Measurements from ENCODE around the gene MBNL3. TPM values are rescaled to one million over a fixed set of nuclear protein-coding genes. Genes with fewer than 3 reads are reported as not detected.

MBNL3 gene, protein sequence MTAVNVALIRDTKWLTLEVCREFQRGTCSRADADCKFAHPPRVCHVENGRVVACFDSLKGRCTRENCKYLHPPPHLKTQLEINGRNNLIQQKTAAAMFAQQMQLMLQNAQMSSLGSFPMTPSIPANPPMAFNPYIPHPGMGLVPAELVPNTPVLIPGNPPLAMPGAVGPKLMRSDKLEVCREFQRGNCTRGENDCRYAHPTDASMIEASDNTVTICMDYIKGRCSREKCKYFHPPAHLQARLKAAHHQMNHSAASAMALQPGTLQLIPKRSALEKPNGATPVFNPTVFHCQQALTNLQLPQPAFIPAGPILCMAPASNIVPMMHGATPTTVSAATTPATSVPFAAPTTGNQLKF
- polyA plus RNA-seq, result 10 to 100 TPM in 1 of 4 donors, 1 to 10 TPM in 3; 2.7 to 20.3 (median 5.0) TPM
- long read RNA-seq, donor 1, result 0 reads
- long read RNA-seq, donor 2, full-length matches to known transcripts, result 1 of 1 reads
- long read RNA-seq, donor 2, partial matches to known transcripts, result 0 of 1 reads
- long read RNA-seq, donor 2, other reads (novel, unspliced or antisense), result 0 of 1 reads
- long read RNA-seq, donor 3, result 0 reads
- long read RNA-seq, donor 4, result 0 reads
- long read RNA-seq, donor 5, result 0 reads
- long read RNA-seq, donor 6, result 0 reads
- long read RNA-seq, donor 7, partial matches to known transcripts, result 9 of 15 reads
- long read RNA-seq, donor 7, other reads (novel, unspliced or antisense), result 6 of 15 reads
- long read RNA-seq, donor 8, result 0 reads
- long read RNA-seq, donor 9, result 0 reads
- long read RNA-seq, donor 10, result 0 reads

DNA sequence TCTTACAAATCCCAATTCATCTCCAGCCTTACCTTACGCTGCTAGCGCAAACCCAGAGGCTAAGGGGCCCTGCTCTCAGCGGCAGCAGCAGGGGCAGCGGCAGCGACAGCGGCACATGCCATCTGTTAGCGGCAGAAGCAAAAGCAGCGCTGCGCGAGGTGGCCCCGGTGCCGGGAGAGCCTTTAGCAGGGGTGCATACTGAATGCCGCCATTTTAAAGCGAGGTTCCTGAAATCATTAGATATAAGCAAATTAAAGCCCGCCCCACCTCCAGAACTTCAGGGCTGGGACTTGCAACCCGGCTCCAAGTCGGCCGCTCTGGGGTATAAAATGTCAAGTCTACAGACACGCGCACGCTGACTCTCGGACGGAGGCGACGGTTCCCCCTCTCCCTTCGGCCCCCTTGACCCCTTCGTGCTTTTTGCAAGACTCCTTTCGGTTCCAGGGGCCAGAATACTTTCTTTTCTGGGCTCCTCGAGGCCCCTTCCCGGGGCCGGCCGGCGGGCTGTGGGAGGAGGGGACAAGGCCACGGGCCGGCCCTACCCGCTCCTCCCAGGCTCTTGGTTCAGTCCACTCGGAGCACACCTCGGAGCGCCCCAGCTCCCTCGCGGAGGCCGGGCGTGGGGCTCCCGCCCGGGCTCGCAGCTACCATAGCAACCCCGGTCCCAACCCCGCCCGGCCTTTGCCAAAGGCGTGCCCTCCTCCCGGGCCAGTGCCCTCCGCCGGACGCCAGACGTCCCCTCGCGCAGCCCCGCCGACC lies at the start of gene MBNL3:
MBNL3 (minus strand) TSS at position 220 of the 759 bp plus-strand sequence. CDS start 49,427 bp downstream, outside the sequence.
- no peak for FAIRE-seq
- Histone ChIP-seq H3K27ac (ENCODE audit: low read depth in 1 of 3, low read length in 2 of 3) (peak within 1 kb of the TSS; percentile 84 to 95 (median 95)), H3K4me1 (ENCODE audit: control insufficient read depth in 3 of 3, insufficient read depth in 2 of 3, low read depth in 1 of 3, low read length in 2 of 3) (peaks cover 0 to 22% (median 0%) of the 10 kb centered on the region in 3 donors)

DNA sequence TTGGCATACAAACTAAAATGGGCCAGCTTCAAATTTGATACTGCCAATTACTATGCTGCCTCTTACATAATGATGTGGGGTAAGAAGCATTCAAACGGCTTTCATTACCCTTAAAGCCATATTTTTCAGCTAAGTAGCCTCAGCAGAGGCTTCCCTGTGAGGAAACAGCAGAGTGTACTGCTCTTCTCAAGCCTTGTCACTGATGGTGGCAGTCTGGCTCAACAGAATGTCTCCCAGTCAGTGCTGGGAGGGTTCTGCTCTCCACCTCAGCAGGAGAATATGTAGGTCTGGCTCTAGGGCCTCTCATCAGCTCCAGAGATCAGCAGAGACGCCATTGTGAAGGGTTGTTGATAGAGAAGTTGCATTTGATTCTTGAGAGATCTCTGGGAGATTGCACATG lies 44.6 kb upstream of the MBNL3 start:
- H3K27me3 ChIP-seq (ENCODE audit: control insufficient read depth in 3 of 3, insufficient read depth in 3 of 3, low read length in 3 of 3), result no peaks in the 10 kb centered on the region
- H3K4me3 ChIP-seq (ENCODE audit: low read depth in 1 of 3, low read length in 3 of 3), result no peak overlapping the region
- no peaks in the 10 kb centered on the region for H3K36me3 ChIP-seq (ENCODE audit: control insufficient read depth in 3 of 3, insufficient read depth in 2 of 3, low read depth in 1 of 3, low read length in 3 of 3)
- WGBS, 3 donors, result 42 to 76% (median 73%) methylated on average over 2 of the region's 2 CpGs
- FAIRE-seq (no peak), DNase-seq (no peak)
- H3K27ac ChIP-seq (ENCODE audit: low read depth in 1 of 3, low read length in 2 of 3), result no peak overlapping the region
- H3K9me3 ChIP-seq (ENCODE audit: control insufficient read depth in 2 of 2, insufficient read depth in 1 of 2, low read depth in 1 of 2, low read length in 1 of 2), result no peaks in the 10 kb centered on the region
- no peaks in the 10 kb centered on the region for H3K4me1 ChIP-seq (ENCODE audit: control insufficient read depth in 3 of 3, insufficient read depth in 2 of 3, low read depth in 1 of 3, low read length in 2 of 3)

More for the DNA sequence above, at the start of gene MBNL3:
- H3K4me3 ChIP-seq (ENCODE audit: low read depth in 1 of 3, low read length in 3 of 3), result peak within 1 kb of the TSS; percentile 63 to 70 (median 64)
- H3K36me3 ChIP-seq (ENCODE audit: control insufficient read depth in 3 of 3, insufficient read depth in 2 of 3, low read depth in 1 of 3, low read length in 3 of 3), result no peaks in the 10 kb centered on the region
- DNase-seq, result peak; percentile 77 to 83
- no peaks in the 10 kb centered on the region for H3K9me3 ChIP-seq (ENCODE audit: control insufficient read depth in 2 of 2, insufficient read depth in 1 of 2, low read depth in 1 of 2, low read length in 1 of 2)
- no peaks in the 10 kb centered on the region for H3K27me3 ChIP-seq (ENCODE audit: control insufficient read depth in 3 of 3, insufficient read depth in 3 of 3, low read length in 3 of 3)
- WGBS, 3 donors, result 0 to 43% (median 13%) methylated on average over 38 to 59 of the region's 59 CpGs

- DNase-seq (no peak), FAIRE-seq (no peak)
- Histone ChIP-seq H3K4me1 (ENCODE audit: control insufficient read depth in 3 of 3, insufficient read depth in 2 of 3, low read depth in 1 of 3, low read length in 2 of 3) (no peaks in the 10 kb centered on the region), H3K9me3 (ENCODE audit: control insufficient read depth in 2 of 2, insufficient read depth in 1 of 2, low read depth in 1 of 2, low read length in 1 of 2) (no peaks in the 10 kb centered on the region), H3K36me3 (ENCODE audit: control insufficient read depth in 3 of 3, insufficient read depth in 2 of 3, low read depth in 1 of 3, low read length in 3 of 3) (no peaks in the 10 kb centered on the region), H3K4me3 (ENCODE audit: low read depth in 1 of 3, low read length in 3 of 3) (no peak overlapping the region), H3K27ac (ENCODE audit: low read depth in 1 of 3, low read length in 2 of 3) (no peak overlapping the region), H3K27me3 (ENCODE audit: control insufficient read depth in 3 of 3, insufficient read depth in 3 of 3, low read length in 3 of 3) (no peaks in the 10 kb centered on the region)
- WGBS, 3 donors, result 4 to 34% (median 23%) methylated on average over 1 of the region's 1 CpG
Observed at GRCh38 chrX:132532913-132533312, 44.1 kb upstream of the MBNL3 start.

GRCh38 chrX:132532097-132532496 lies 43.3 kb upstream of the MBNL3 start:
- no peaks in the 10 kb centered on the region for H3K27me3 ChIP-seq (ENCODE audit: control insufficient read depth in 3 of 3, insufficient read depth in 3 of 3, low read length in 3 of 3)
- H3K4me1 ChIP-seq (ENCODE audit: control insufficient read depth in 3 of 3, insufficient read depth in 2 of 3, low read depth in 1 of 3, low read length in 2 of 3), result no peaks in the 10 kb centered on the region
- H3K9me3 ChIP-seq (ENCODE audit: control insufficient read depth in 2 of 2, insufficient read depth in 1 of 2, low read depth in 1 of 2, low read length in 1 of 2), result no peaks in the 10 kb centered on the region
- DNase-seq (no peak), FAIRE-seq (no peak)
- WGBS, 3 donors, result 67 to 98% (median 94%) methylated on average over 1 of the region's 1 CpG
- no peaks in the 10 kb centered on the region for H3K36me3 ChIP-seq (ENCODE audit: control insufficient read depth in 3 of 3, insufficient read depth in 2 of 3, low read depth in 1 of 3, low read length in 3 of 3)
- no peak overlapping the region for H3K27ac ChIP-seq (ENCODE audit: low read depth in 1 of 3, low read length in 2 of 3)
- no peak overlapping the region for H3K4me3 ChIP-seq (ENCODE audit: low read depth in 1 of 3, low read length in 3 of 3)

DNA sequence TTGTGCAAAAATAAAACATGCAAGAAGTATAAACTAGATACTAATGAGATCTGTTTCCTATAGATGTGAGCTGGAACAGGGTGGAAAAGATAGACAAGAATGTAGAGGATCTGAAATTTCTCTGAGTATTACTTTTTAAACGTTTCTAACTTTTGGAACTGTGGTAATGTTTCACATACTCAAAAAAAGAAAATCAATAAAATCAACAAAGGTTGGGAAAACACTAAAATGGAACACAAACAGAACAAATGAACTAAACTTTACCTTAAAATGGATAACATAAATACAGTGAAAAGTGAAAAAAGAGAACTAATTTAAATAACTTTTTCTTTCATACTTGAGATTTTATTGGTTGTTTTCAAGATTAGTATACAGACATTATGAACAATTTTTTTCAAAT lies 32.0 kb upstream of the MBNL3 start:
- FAIRE-seq, result peak; percentile 81
- no peaks in the 10 kb centered on the region for H3K27me3 ChIP-seq (ENCODE audit: control insufficient read depth in 3 of 3, insufficient read depth in 3 of 3, low read length in 3 of 3)
- no peak overlapping the region for H3K27ac ChIP-seq (ENCODE audit: low read depth in 1 of 3, low read length in 2 of 3)
- H3K4me3 ChIP-seq (ENCODE audit: low read depth in 1 of 3, low read length in 3 of 3), result no peak overlapping the region
- H3K36me3 ChIP-seq (ENCODE audit: control insufficient read depth in 3 of 3, insufficient read depth in 2 of 3, low read depth in 1 of 3, low read length in 3 of 3), result no peaks in the 10 kb centered on the region
- H3K4me1 ChIP-seq (ENCODE audit: control insufficient read depth in 3 of 3, insufficient read depth in 2 of 3, low read depth in 1 of 3, low read length in 2 of 3), result no peaks in the 10 kb centered on the region
- no peaks in the 10 kb centered on the region for H3K9me3 ChIP-seq (ENCODE audit: control insufficient read depth in 2 of 2, insufficient read depth in 1 of 2, low read depth in 1 of 2, low read length in 1 of 2)
- no peak for DNase-seq
- WGBS, 3 donors, result 14 to 50% (median 21%) methylated on average over 1 of the region's 1 CpG

GRCh38 chrX:132520213-132520612 lies 31.4 kb upstream of the MBNL3 start:
- FAIRE-seq (no peak), DNase-seq (no peak)
- 50 to 88% (median 77%) methylated on average over 3 of the region's 3 CpGs for WGBS, 3 donors
- no peaks in the 10 kb centered on the region for H3K4me1 ChIP-seq (ENCODE audit: control insufficient read depth in 3 of 3, insufficient read depth in 2 of 3, low read depth in 1 of 3, low read length in 2 of 3)
- no peak overlapping the region for H3K27ac ChIP-seq (ENCODE audit: low read depth in 1 of 3, low read length in 2 of 3)
- H3K4me3 ChIP-seq (ENCODE audit: low read depth in 1 of 3, low read length in 3 of 3), result no peak overlapping the region
- no peaks in the 10 kb centered on the region for H3K9me3 ChIP-seq (ENCODE audit: control insufficient read depth in 2 of 2, insufficient read depth in 1 of 2, low read depth in 1 of 2, low read length in 1 of 2)
- H3K36me3 ChIP-seq (ENCODE audit: control insufficient read depth in 3 of 3, insufficient read depth in 2 of 3, low read depth in 1 of 3, low read length in 3 of 3), result no peaks in the 10 kb centered on the region
- no peaks in the 10 kb centered on the region for H3K27me3 ChIP-seq (ENCODE audit: control insufficient read depth in 3 of 3, insufficient read depth in 3 of 3, low read length in 3 of 3)

GRCh38 chrX:132518401-132518800 lies 29.6 kb upstream of the MBNL3 start:
- no peak for FAIRE-seq
- H3K36me3 ChIP-seq (ENCODE audit: control insufficient read depth in 3 of 3, insufficient read depth in 2 of 3, low read depth in 1 of 3, low read length in 3 of 3), result no peaks in the 10 kb centered on the region
- 71 to 87% (median 73%) methylated on average over 1 of the region's 1 CpG for WGBS, 3 donors
- no peak overlapping the region for H3K27ac ChIP-seq (ENCODE audit: low read depth in 1 of 3, low read length in 2 of 3)
- no peaks in the 10 kb centered on the region for H3K9me3 ChIP-seq (ENCODE audit: control insufficient read depth in 2 of 2, insufficient read depth in 1 of 2, low read depth in 1 of 2, low read length in 1 of 2)
- H3K4me1 ChIP-seq (ENCODE audit: control insufficient read depth in 3 of 3, insufficient read depth in 2 of 3, low read depth in 1 of 3, low read length in 2 of 3), result no peaks in the 10 kb centered on the region
- H3K27me3 ChIP-seq (ENCODE audit: control insufficient read depth in 3 of 3, insufficient read depth in 3 of 3, low read length in 3 of 3), result no peaks in the 10 kb centered on the region
- DNase-seq, result no peak
- no peak overlapping the region for H3K4me3 ChIP-seq (ENCODE audit: low read depth in 1 of 3, low read length in 3 of 3)

DNA sequence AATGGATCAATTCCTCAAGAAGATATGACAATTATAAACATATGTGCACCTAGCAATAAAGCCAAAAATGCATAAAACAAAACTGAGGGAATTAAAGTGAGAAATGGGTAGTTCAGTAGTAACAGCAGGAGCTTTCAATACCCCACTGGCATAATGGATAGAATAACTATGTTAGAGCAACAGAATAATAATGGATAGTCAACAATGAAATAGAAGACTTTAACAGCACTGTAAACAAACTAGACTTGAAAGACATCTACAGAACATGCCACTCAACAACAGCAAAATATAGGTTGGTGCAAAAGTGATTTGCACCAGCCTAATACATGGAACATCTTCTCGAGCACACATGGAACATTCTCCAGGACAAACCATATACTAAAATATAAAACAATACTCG lies 20.0 kb upstream of the MBNL3 start:
- no peak for FAIRE-seq
- WGBS, 3 donors, result 70 to 94% (median 80%) methylated on average over 2 of the region's 2 CpGs

More for the DNA sequence above, 20.0 kb upstream of the MBNL3 start:
- H3K9me3 ChIP-seq (ENCODE audit: control insufficient read depth in 2 of 2, insufficient read depth in 1 of 2, low read depth in 1 of 2, low read length in 1 of 2), result no peaks in the 10 kb centered on the region
- no peaks in the 10 kb centered on the region for H3K27me3 ChIP-seq (ENCODE audit: control insufficient read depth in 3 of 3, insufficient read depth in 3 of 3, low read length in 3 of 3)
- no peak overlapping the region for H3K4me3 ChIP-seq (ENCODE audit: low read depth in 1 of 3, low read length in 3 of 3)
- H3K36me3 ChIP-seq (ENCODE audit: control insufficient read depth in 3 of 3, insufficient read depth in 2 of 3, low read depth in 1 of 3, low read length in 3 of 3), result no peaks in the 10 kb centered on the region
- DNase-seq, result no peak
- H3K27ac ChIP-seq (ENCODE audit: low read depth in 1 of 3, low read length in 2 of 3), result no peak overlapping the region
- H3K4me1 ChIP-seq (ENCODE audit: control insufficient read depth in 3 of 3, insufficient read depth in 2 of 3, low read depth in 1 of 3, low read length in 2 of 3), result peaks cover 0 to 2% (median 0%) of the 10 kb centered on the region in 3 donors

Measured in small intestine (tissue), 16 donors.